ENCODE results near the gene AGRN.

The AGRN gene

GRCh38 chr1:1020415-1021009, 592 bp downstream of the AGRN start:
- DNase-seq: no peak
- Histone ChIP-seq H3K4me3 (ENCODE audit: control insufficient read depth in 1 of 7, extremely low read depth in 1 of 7, insufficient read depth in 4 of 7, low read depth in 2 of 7, low read length in 6 of 7) (peak overlapping the region; percentile 28 to 72 (median 61)), H3K27ac (ENCODE audit: insufficient read depth in 1 of 2, low read depth in 1 of 2, low read length in 2 of 2, poor library complexity in 1 of 2, severe bottlenecking in 2 of 2) (no peak overlapping the region), H3K9me3 (ENCODE audit: control extremely low read depth in 1 of 5, control insufficient read depth in 4 of 5, insufficient read depth in 2 of 5, low read depth in 1 of 5, low read length in 4 of 5) (no peaks in the 10 kb centered on the region), H3K36me3 (ENCODE audit: control insufficient read depth in 4 of 4, insufficient read depth in 4 of 4, low read length in 3 of 4) (no peaks in the 10 kb centered on the region), H3K4me1 (ENCODE audit: control extremely low read depth in 1 of 4, control insufficient read depth in 4 of 4, insufficient read depth in 4 of 4, low read length in 3 of 4) (peaks cover 0 to 17% (median 16%) of the 10 kb centered on the region in 4 experiments), H3K27me3 (replicated peaks in 2 of 5; ENCODE audit: control insufficient read depth in 4 of 5, insufficient read depth in 5 of 5, low read length in 4 of 5) (peaks cover 0 to 37% (median 8%) of the 10 kb centered on the region in 5 experiments)
- ChIA-PET CTCF (interaction anchor here (1.0 kb wide), 1 partner anchor 11 kb away, joined by 4 read pairs; no protein-coding TSS in a partner anchor), POLR2A (no interaction called here)
- 0% methylated on average over 19 of the region's 59 CpGs for WGBS (ENCODE audit: insufficient coverage)

- Histone ChIP-seq H3K36me3 (ENCODE audit: control insufficient read depth in 4 of 4, insufficient read depth in 4 of 4, low read length in 3 of 4) (no peaks in the 10 kb centered on the region), H3K9me3 (ENCODE audit: control extremely low read depth in 1 of 5, control insufficient read depth in 4 of 5, insufficient read depth in 2 of 5, low read depth in 1 of 5, low read length in 4 of 5) (no peaks in the 10 kb centered on the region), H3K27me3 (replicated peaks in 2 of 5; ENCODE audit: control insufficient read depth in 4 of 5, insufficient read depth in 5 of 5, low read length in 4 of 5) (peaks cover 0 to 37% (median 8%) of the 10 kb centered on the region in 5 experiments), H3K27ac (ENCODE audit: insufficient read depth in 1 of 2, low read depth in 1 of 2, low read length in 2 of 2, poor library complexity in 1 of 2, severe bottlenecking in 2 of 2) (no peak overlapping the region), H3K4me1 (ENCODE audit: control extremely low read depth in 1 of 4, control insufficient read depth in 4 of 4, insufficient read depth in 4 of 4, low read length in 3 of 4) (peaks cover 0 to 17% (median 16%) of the 10 kb centered on the region in 4 experiments), H3K4me3 (ENCODE audit: control insufficient read depth in 1 of 7, extremely low read depth in 1 of 7, insufficient read depth in 4 of 7, low read depth in 2 of 7, low read length in 6 of 7) (peak overlapping the region in 1 of 7 experiments; percentile 38)
- DNase-seq: no peak
- 22% methylated on average over 23 of the region's 33 CpGs for WGBS (ENCODE audit: insufficient coverage)
- POLR2A ChIA-PET: no interaction called here
- CTCF ChIA-PET: interaction anchor here (1.0 kb wide), 1 partner anchor 10 kb away, joined by 4 read pairs; no protein-coding TSS in a partner anchor
These were observed 1.3 kb downstream of the AGRN start for GRCh38 chr1:1021010-1021919.

GRCh38 chr1:1021920-1022259, 2.0 kb downstream of the AGRN start:
- WGBS (ENCODE audit: insufficient coverage): 95% methylated on average over 8 of the region's 10 CpGs
- peaks cover 0 to 41% (median 8%) of the 10 kb centered on the region in 5 experiments for H3K27me3 ChIP-seq (replicated peaks in 2 of 5; ENCODE audit: control insufficient read depth in 4 of 5, insufficient read depth in 5 of 5, low read length in 4 of 5)
- POLR2A ChIA-PET: no interaction called here
- no peaks in the 10 kb centered on the region for H3K36me3 ChIP-seq (ENCODE audit: control insufficient read depth in 4 of 4, insufficient read depth in 4 of 4, low read length in 3 of 4)
- H3K4me3 ChIP-seq (ENCODE audit: control insufficient read depth in 1 of 7, extremely low read depth in 1 of 7, insufficient read depth in 4 of 7, low read depth in 2 of 7, low read length in 6 of 7): no peak overlapping the region
- H3K4me1 ChIP-seq (ENCODE audit: control extremely low read depth in 1 of 4, control insufficient read depth in 4 of 4, insufficient read depth in 4 of 4, low read length in 3 of 4): peaks cover 0 to 19% (median 17%) of the 10 kb centered on the region in 4 experiments
- no peaks in the 10 kb centered on the region for H3K9me3 ChIP-seq (ENCODE audit: control extremely low read depth in 1 of 5, control insufficient read depth in 4 of 5, insufficient read depth in 2 of 5, low read depth in 1 of 5, low read length in 4 of 5)
- DNase-seq: no peak
- no peak overlapping the region for H3K27ac ChIP-seq (ENCODE audit: insufficient read depth in 1 of 2, low read depth in 1 of 2, low read length in 2 of 2, poor library complexity in 1 of 2, severe bottlenecking in 2 of 2)
- CTCF ChIA-PET: interaction anchor here (0.9 kb wide), 1 partner anchor 14 kb away, joined by 4 read pairs; no protein-coding TSS in a partner anchor

- WGBS (ENCODE audit: insufficient coverage): 76% methylated on average over 24 of the region's 27 CpGs
- CTCF ChIA-PET: interaction anchor here (0.9 kb wide), 1 partner anchor 13 kb away, joined by 4 read pairs; no protein-coding TSS in a partner anchor
- Histone ChIP-seq H3K9me3 (ENCODE audit: control extremely low read depth in 1 of 5, control insufficient read depth in 4 of 5, insufficient read depth in 2 of 5, low read depth in 1 of 5, low read length in 4 of 5) (no peaks in the 10 kb centered on the region), H3K4me1 (ENCODE audit: control extremely low read depth in 1 of 4, control insufficient read depth in 4 of 4, insufficient read depth in 4 of 4, low read length in 3 of 4) (peaks cover 0 to 19% (median 17%) of the 10 kb centered on the region in 4 experiments), H3K36me3 (ENCODE audit: control insufficient read depth in 4 of 4, insufficient read depth in 4 of 4, low read length in 3 of 4) (no peaks in the 10 kb centered on the region), H3K4me3 (ENCODE audit: control insufficient read depth in 1 of 7, extremely low read depth in 1 of 7, insufficient read depth in 4 of 7, low read depth in 2 of 7, low read length in 6 of 7) (no peak overlapping the region), H3K27me3 (replicated peaks in 2 of 5; ENCODE audit: control insufficient read depth in 4 of 5, insufficient read depth in 5 of 5, low read length in 4 of 5) (peaks cover 0 to 45% (median 8%) of the 10 kb centered on the region in 5 experiments), H3K27ac (ENCODE audit: insufficient read depth in 1 of 2, low read depth in 1 of 2, low read length in 2 of 2, poor library complexity in 1 of 2, severe bottlenecking in 2 of 2) (no peak overlapping the region)
- DNase-seq: no peak
- POLR2A ChIA-PET: no interaction called here
These were observed 2.5 kb downstream of the AGRN start for GRCh38 chr1:1022302-1023009.

- H3K4me3 ChIP-seq (ENCODE audit: control insufficient read depth in 1 of 7, extremely low read depth in 1 of 7, insufficient read depth in 4 of 7, low read depth in 2 of 7, low read length in 6 of 7): no peak overlapping the region
- H3K4me1 ChIP-seq (ENCODE audit: control extremely low read depth in 1 of 4, control insufficient read depth in 4 of 4, insufficient read depth in 4 of 4, low read length in 3 of 4): peaks cover 0 to 19% (median 17%) of the 10 kb centered on the region in 4 experiments
- POLR2A ChIA-PET: no interaction called here
- no peaks in the 10 kb centered on the region for H3K36me3 ChIP-seq (ENCODE audit: control insufficient read depth in 4 of 4, insufficient read depth in 4 of 4, low read length in 3 of 4)
- CTCF ChIA-PET: interaction anchor here (1.0 to 1.6 kb wide), 3 partner anchors 10 to 39 kb away, joined by 3 to 5 read pairs (median 3); no protein-coding TSS in a partner anchor
- WGBS (ENCODE audit: insufficient coverage): 83% methylated on average over 11 of the region's 13 CpGs
- H3K27ac ChIP-seq (ENCODE audit: insufficient read depth in 1 of 2, low read depth in 1 of 2, low read length in 2 of 2, poor library complexity in 1 of 2, severe bottlenecking in 2 of 2): no peak overlapping the region
- DNase-seq: no peak
- peaks cover 0 to 46% (median 8%) of the 10 kb centered on the region in 5 experiments for H3K27me3 ChIP-seq (replicated peaks in 2 of 5; ENCODE audit: control insufficient read depth in 4 of 5, insufficient read depth in 5 of 5, low read length in 4 of 5)
- no peaks in the 10 kb centered on the region for H3K9me3 ChIP-seq (ENCODE audit: control extremely low read depth in 1 of 5, control insufficient read depth in 4 of 5, insufficient read depth in 2 of 5, low read depth in 1 of 5, low read length in 4 of 5)
These were observed 3.8 kb downstream of the AGRN start for GRCh38 chr1:1023700-1024099.

- H3K36me3 ChIP-seq (ENCODE audit: control insufficient read depth in 4 of 4, insufficient read depth in 4 of 4, low read length in 3 of 4): no peaks in the 10 kb centered on the region
These were observed 4.3 kb downstream of the AGRN start for GRCh38 chr1:1024149-1024770.

More at GRCh38 chr1:1024149-1024770, 4.3 kb downstream of the AGRN start:
- CTCF ChIA-PET: interaction anchor here (1.0 to 1.6 kb wide), 4 partner anchors 9 to 41 kb away, joined by 3 to 5 read pairs (median 4); no protein-coding TSS in a partner anchor
- DNase-seq: no peak
- H3K9me3 ChIP-seq (ENCODE audit: control extremely low read depth in 1 of 5, control insufficient read depth in 4 of 5, insufficient read depth in 2 of 5, low read depth in 1 of 5, low read length in 4 of 5): no peaks in the 10 kb centered on the region
- 95% methylated on average over 8 of the region's 9 CpGs for WGBS (ENCODE audit: insufficient coverage)
- H3K27me3 ChIP-seq (replicated peaks in 2 of 5; ENCODE audit: control insufficient read depth in 4 of 5, insufficient read depth in 5 of 5, low read length in 4 of 5): peaks cover 0 to 46% (median 8%) of the 10 kb centered on the region in 5 experiments
- POLR2A ChIA-PET: no interaction called here
- H3K27ac ChIP-seq (ENCODE audit: insufficient read depth in 1 of 2, low read depth in 1 of 2, low read length in 2 of 2, poor library complexity in 1 of 2, severe bottlenecking in 2 of 2): no peak overlapping the region
- H3K4me1 ChIP-seq (ENCODE audit: control extremely low read depth in 1 of 4, control insufficient read depth in 4 of 4, insufficient read depth in 4 of 4, low read length in 3 of 4): peaks cover 0 to 17% (median 14%) of the 10 kb centered on the region in 4 experiments
- H3K4me3 ChIP-seq (ENCODE audit: control insufficient read depth in 1 of 7, extremely low read depth in 1 of 7, insufficient read depth in 4 of 7, low read depth in 2 of 7, low read length in 6 of 7): no peak overlapping the region
